Fibroblast of the aortic adventitia (primary cell): Measurements from ENCODE around the gene COL6A1. TPM values are rescaled to one million over a fixed set of nuclear protein-coding genes. Genes with fewer than 3 reads are reported as not detected.
A peak's percentile ranks its signal among the peaks of the same experiment; 100 is the strongest.
"Not testable (repeated sequence)": the region's sequence is repeated elsewhere in the genome, so short reads cannot be mapped to it uniquely, and the experiment has no call there.

Experiments used
- DNase-seq: peaks from one replicate; pipeline ENCODE4 v3.0.0-alpha.2; 2010; ENCODE audit warnings: low read depth
- H3K4me3 ChIP-seq: 2 replicates; pipeline ENCODE4 v1.5.1; 2011; ENCODE audit warnings: low read depth, mild to moderate bottlenecking, control low read depth, low read length, moderate library complexity
- CTCF ChIP-seq: IDR thresholded peaks from 2 replicates; pipeline ENCODE4 v1.5.1; 2011; ENCODE audit warnings: mild to moderate bottlenecking, low read length, control low read depth, inconsistent platforms; ENCODE audit not compliant: insufficient read depth
- total RNA-seq: library from RNA; depleted of rRNA; stranded (reverse); fragments of >200 nt; gene quantifications from 2 replicates; pipeline ENCODE4 v1.2.3, GENCODE V29; 2012; ENCODE audit warnings: low replicate concordance

COL6A1 gene
- total RNA-seq, 1 donor: 1,082 TPM

GRCh38 chr21:45952974-45953373 is 28.6 kb upstream of the COL6A1 start:
- H3K4me3 ChIP-seq: no peak overlapping the region
- no peak for DNase-seq
- no peak for TF ChIP-seq CTCF

GRCh38 chr21:45954261-45954660 is 27.3 kb upstream of the COL6A1 start:
- no peak overlapping the region for H3K4me3 ChIP-seq
- TF ChIP-seq CTCF: peak; percentile 75
- DNase-seq: peak; percentile 79

- no peak for TF ChIP-seq CTCF
- no peak overlapping the region for H3K4me3 ChIP-seq
- DNase-seq: no peak
Observed at GRCh38 chr21:45954921-45955320, 26.6 kb upstream of the COL6A1 start.

- no peak for DNase-seq
- no peak overlapping the region for H3K4me3 ChIP-seq
- no peak for TF ChIP-seq CTCF
Observed at GRCh38 chr21:45957551-45957950, 24.0 kb upstream of the COL6A1 start.

GRCh38 chr21:45957981-45958600 is 23.5 kb upstream of the COL6A1 start:
- TF ChIP-seq CTCF: no peak
- peak overlapping the region; percentile 26 for H3K4me3 ChIP-seq
- peak; percentile 96 for DNase-seq

GRCh38 chr21:45959182-45959581 is 22.4 kb upstream of the COL6A1 start:
- no peak for DNase-seq
- H3K4me3 ChIP-seq: no peak overlapping the region
- no peak for TF ChIP-seq CTCF

- H3K4me3 ChIP-seq: no peak overlapping the region
- TF ChIP-seq CTCF: no peak
- DNase-seq: no peak
Observed at GRCh38 chr21:45959779-45960390, 21.7 kb upstream of the COL6A1 start.

- H3K4me3 ChIP-seq, DNase-seq: not testable (repeated sequence)
Observed at GRCh38 chr21:45961408-45961807, 20.2 kb upstream of the COL6A1 start.
